Measurements from ENCODE around the gene LMO7.
"Not testable (repeated sequence)": the region's sequence is repeated elsewhere in the genome, so short reads cannot be mapped to it uniquely, and the experiment has no call there.

Gene LMO7

GRCh38 chr13:75691183-75691582, 55.1 kb downstream of the LMO7 start:
- TF ChIP-seq, protein P1, sequence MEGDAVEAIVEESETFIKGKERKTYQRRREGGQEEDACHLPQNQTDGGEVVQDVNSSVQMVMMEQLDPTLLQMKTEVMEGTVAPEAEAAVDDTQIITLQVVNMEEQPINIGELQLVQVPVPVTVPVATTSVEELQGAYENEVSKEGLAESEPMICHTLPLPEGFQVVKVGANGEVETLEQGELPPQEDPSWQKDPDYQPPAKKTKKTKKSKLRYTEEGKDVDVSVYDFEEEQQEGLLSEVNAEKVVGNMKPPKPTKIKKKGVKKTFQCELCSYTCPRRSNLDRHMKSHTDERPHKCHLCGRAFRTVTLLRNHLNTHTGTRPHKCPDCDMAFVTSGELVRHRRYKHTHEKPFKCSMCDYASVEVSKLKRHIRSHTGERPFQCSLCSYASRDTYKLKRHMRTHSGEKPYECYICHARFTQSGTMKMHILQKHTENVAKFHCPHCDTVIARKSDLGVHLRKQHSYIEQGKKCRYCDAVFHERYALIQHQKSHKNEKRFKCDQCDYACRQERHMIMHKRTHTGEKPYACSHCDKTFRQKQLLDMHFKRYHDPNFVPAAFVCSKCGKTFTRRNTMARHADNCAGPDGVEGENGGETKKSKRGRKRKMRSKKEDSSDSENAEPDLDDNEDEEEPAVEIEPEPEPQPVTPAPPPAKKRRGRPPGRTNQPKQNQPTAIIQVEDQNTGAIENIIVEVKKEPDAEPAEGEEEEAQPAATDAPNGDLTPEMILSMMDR (conservative IDR thresholded peaks at IDR 0.05; ENCODE audit: low read depth, low read length): no peak
- H3K4me3 ChIP-seq (ENCODE audit: low read depth, low read length): no peak overlapping the region
- no peak for DNase-seq (ENCODE audit: low read depth)

- TF ChIP-seq, protein P1 (conservative IDR thresholded peaks at IDR 0.05; ENCODE audit: low read depth, low read length): no peak
- H3K4me3 ChIP-seq (ENCODE audit: low read depth, low read length): no peak overlapping the region
- DNase-seq (ENCODE audit: low read depth): no peak
These were observed 57.1 kb downstream of the LMO7 start for GRCh38 chr13:75693227-75693626.

DNA sequence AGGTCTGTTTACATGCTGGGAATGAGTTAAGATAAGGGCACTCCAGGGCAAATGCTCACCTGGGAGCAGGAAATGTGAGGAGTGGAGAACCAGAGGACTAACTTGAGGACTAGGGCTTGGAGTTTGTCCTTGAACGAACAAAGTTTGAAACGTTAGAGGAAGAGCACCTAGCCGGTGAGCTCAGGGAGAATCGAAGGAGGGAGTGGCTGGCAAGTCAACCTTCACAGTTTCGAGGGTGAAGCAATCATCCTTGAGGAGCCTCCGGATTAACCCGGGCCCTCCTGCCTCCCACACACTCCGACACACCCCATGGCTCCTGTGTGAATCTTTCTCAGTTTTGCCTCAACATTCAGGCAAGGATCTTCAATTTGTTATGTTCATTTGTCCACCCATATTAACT, 58.6 kb downstream of the LMO7 start:
- no peak for DNase-seq (ENCODE audit: low read depth)
- TF ChIP-seq, protein P1 (conservative IDR thresholded peaks at IDR 0.05; ENCODE audit: low read depth, low read length): no peak
- no peak overlapping the region for H3K4me3 ChIP-seq (ENCODE audit: low read depth, low read length)

DNA sequence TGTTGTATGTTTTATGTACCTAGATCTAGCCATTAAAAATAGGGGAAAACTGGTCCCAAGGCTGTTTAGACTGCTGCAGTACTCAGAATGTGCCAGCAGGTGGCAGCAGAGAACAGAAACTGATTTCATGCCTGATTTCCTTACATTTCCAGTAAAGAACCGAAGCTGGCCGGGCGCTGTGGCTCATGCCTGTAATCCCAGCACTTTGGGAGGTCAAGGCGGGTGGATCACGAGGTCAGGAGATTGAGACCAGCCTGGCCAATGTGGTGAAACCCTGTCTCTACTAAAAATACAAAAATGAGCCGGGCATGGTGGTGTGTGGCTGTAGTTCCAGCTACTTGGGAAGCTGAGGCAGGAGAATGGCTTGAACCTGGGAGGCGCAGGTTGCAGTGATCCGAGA, 59.8 kb downstream of the LMO7 start:
- H3K4me3 ChIP-seq (ENCODE audit: low read depth, low read length): not testable (repeated sequence)
- peak; percentile 79 for DNase-seq (ENCODE audit: low read depth)
- TF ChIP-seq, protein P1 (conservative IDR thresholded peaks at IDR 0.05; ENCODE audit: low read depth, low read length): peak; percentile 86

GRCh38 chr13:75699062-75699461, 62.9 kb downstream of the LMO7 start:
- H3K4me3 ChIP-seq (ENCODE audit: low read depth, low read length): no peak overlapping the region
- no peak for DNase-seq (ENCODE audit: low read depth)
- TF ChIP-seq, protein P1 (conservative IDR thresholded peaks at IDR 0.05; ENCODE audit: low read depth, low read length): no peak

- H3K4me3 ChIP-seq (ENCODE audit: low read depth, low read length); DNase-seq (ENCODE audit: low read depth): not testable (repeated sequence)
These were observed 63.6 kb downstream of the LMO7 start for GRCh38 chr13:75699717-75700116.

DNA sequence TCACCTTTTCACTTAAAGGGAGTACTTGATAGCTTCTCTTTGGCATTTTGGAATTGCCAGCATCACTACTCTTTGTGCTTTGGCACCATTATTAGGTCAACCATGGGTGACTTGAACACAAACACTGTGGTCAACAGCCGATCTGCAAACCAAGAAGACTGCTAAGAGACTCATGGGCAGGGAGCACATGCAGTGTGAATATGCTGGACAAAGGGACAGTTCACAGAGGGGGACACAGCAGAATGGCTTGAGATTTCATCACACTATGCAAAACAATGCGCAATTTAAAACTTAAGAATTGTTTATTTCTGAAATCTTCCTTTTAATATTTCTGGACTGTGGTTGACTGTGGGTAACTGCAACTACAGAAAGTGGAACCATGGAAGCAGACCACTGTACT, 64.4 kb downstream of the LMO7 start:
- no peak overlapping the region for H3K4me3 ChIP-seq (ENCODE audit: low read depth, low read length)
- TF ChIP-seq, protein P1 (conservative IDR thresholded peaks at IDR 0.05; ENCODE audit: low read depth, low read length): no peak
- DNase-seq (ENCODE audit: low read depth): no peak

DNA sequence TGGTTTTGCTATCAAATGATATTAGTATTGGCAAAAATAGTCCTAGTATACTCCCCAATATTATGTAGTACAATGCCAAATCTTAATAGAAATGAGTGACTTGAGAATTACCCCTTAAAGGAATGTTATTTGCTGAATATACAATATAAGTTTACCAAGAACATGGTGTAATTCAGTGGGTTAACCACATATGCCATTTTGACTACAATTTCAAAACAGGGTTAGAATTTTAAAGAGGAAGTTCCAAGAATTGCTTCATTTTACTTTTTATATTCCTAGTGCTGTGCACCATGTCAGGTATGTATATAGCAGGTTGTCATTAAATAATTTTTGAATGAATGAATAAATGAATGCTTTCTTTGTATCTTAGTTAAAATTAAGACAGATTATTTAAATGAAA, 66.3 kb downstream of the LMO7 start:
- no peak overlapping the region for H3K4me3 ChIP-seq (ENCODE audit: low read depth, low read length)
- TF ChIP-seq, protein P1 (conservative IDR thresholded peaks at IDR 0.05; ENCODE audit: low read depth, low read length): no peak
- DNase-seq (ENCODE audit: low read depth): no peak
